T-helper 22 cell (primary cell): ENCODE data around the gene PPARG.
A peak's percentile ranks its signal among the peaks of the same experiment; 100 is the strongest.
"Not testable (repeated sequence)": the region's sequence is repeated elsewhere in the genome, so short reads cannot be mapped to it uniquely, and the experiment has no call there.

Source experiments
- DNase-seq: peaks from one replicate; pipeline ENCODE4 v3.0.0-alpha.2; 2020; ENCODE audit warnings: low read depth

Gene PPARG

DNA sequence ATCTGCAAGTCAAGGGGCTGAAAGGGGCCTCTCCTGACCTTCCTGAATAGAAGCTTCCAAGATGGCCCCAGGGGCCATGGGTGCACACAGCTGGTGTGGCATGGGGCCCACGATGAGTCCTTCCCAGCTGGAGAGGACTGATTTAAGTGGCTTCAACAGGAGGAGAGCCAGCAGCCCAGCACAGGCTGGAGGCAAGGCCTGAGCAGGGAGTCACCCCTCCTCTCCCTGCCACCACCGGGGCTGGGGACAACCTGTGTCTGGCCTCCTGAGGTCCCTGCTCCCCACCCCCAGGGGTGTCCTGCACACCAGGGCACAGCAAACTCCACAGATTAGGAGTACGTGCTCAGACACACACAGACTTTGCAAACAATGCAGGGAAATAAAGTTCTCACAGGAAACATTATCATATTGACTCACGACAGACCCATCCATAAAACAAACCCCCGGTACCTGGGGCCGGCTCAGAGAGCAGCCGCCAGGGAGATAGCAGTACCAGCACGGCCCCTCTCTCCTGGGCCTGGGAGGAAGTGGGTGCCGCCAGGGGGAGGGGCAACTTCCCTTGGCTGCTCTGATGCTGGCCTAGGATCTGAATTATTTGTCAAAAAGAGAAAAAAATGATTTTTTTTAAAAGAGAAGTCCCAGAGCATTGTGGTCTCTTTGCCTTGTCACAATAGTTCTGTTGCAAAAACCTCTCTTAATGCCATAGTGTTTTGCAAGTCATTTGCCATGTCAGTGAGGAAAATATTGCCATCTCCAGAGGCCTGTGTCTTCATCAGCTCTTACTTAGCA lies 173.5 kb downstream of the PPARG start:
- no peak for DNase-seq

DNA sequence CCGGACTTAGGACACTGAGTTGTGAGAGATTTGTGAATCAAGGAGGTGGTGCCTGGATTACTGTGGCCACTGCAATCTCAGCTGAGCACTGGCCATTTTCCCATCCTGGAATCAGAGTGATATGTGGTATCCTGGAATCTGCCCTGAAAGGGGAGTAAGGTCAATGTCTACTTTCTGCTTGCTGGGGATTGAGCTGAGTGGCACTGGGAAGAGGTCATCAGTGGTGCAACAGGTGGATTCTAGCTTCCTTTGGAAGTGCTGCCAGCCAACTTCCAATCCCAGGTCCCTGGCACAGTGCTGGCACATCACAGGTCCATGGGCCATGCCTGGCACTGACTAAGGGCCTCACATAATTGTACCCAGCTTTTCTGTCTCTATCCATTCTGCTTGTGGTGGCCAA lies 174.8 kb downstream of the PPARG start:
- no peak for DNase-seq

DNA sequence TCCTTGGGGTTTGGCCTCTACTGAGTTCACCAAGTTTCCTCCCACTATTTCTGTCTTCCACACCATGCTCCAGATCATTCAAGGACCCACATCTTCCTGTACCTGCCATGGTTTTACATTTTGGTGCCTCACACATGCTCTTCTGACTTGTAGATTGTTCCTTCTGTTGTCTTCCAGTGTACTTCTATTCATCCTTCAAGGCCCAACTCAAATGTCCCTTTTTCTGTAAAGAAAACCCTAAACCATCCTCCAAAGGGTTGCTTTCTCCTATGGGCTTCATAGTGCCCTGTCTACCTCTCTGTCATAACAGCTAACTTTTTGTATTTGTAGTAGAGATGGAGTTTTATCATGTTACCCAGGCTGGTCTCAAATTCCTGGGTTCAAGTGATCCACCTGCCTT lies 175.3 kb downstream of the PPARG start:
- DNase-seq = no peak

DNA sequence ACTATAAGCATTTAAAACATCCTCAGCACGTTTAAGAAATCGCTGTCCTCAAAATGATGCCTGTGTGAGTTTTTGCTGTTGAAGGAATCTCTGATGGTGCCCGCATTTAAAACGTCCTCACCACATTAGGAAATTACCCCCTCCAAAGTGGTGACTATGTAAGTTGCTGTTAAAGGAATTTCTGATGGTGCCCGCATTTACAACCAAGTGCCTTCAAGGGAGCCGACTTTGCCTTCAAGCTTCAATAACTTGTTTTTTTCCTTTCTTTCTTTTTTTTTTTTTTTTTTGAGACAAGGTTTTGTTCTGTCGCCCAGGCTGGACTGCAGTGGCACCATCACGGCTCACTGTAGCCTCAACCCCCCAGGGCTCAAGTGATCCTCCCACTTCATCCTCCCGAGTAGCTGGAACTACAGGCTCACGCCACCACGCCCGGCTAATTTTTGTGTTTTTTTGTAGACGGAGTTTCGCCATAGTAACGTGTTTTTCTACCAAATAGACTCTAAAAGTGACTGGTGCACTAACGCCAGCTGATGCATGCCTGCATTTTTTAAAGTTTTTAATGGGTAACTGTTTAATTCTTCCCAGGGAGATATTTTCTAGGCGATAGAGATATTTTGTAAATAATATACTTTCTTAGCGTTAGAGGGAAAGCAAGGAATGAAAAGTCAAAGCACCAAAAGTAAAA lies 176.4 kb downstream of the PPARG start:
- no peak for DNase-seq

DNA sequence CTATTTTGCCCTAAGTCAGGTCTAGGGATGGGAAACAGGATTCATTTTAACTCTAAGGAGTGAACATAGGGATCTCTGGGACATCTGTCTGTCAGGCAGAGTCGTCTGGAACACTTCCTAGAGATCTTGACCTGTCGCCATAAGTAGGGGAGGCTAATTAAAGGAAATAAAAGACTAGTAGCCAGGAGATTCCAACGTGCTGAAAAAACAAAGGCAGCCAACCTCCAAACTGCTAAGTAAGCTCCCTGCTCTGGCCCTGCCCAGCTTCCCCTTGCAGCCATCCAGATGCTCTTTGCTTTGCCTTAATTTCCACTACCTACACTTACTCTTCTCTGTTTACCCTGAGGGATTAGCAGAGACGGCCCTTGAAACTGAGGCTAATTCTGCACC lies 177.0 kb downstream of the PPARG start:
- no peak for DNase-seq

DNA sequence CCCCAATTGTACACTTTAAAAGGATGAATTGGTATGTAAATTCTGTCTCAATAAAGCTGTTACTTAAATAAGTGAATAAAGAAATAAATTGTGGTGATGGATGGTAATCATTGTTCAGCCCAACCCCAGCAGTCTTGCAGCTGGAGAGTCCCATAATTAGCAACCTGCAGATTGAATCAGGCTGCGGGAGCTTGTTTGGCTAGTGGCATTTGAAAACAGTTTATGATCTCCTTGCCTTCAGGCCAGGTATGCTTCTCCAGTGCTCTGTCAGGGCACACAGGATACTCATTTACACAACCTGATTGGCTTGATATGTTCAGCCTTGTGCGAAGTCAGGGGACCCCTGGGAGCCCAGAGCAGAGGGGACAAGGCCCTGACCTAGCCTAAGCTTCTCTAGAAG lies 178.9 kb downstream of the PPARG start:
- no peak for DNase-seq

DNA sequence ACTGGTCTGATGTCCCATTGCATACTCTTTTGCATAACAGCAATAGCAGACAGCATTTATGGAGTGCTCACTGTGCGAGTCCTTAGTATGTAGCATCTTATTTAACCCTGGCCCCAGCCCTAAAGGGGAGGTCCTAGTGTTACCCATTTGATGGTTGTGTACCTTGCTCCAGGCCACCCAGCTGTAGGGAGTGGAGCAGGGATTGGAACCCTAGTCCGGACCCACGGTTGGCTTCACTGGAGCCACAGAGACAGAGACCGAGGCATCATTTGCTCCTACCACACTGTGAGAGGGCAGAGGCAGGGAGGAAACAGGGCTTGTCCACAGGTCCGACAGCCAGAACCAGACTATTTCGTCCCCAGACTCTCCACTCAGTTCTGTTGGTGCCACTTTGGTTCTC lies 179.4 kb downstream of the PPARG start:
- no peak for DNase-seq

DNA sequence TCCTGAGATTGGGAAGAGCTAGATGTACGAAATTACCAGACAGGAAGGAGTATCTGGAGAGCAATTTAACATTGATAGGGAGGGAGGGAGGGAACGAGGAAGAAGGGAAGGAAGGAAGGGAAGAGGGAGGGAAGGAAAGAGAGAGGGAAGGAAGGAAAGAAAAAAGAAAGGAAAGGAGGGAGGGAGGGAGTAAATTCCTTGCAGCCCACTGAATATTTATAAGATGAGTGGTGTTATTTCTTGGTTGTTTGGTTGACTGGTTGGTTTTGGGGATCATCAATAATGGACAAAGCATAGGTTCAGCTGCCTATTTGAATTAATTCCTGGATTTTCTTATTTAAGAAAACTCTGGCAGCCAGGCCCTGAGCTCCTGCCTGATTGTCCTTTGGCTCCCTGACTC lies 179.9 kb downstream of the PPARG start:
- DNase-seq = no peak

DNA sequence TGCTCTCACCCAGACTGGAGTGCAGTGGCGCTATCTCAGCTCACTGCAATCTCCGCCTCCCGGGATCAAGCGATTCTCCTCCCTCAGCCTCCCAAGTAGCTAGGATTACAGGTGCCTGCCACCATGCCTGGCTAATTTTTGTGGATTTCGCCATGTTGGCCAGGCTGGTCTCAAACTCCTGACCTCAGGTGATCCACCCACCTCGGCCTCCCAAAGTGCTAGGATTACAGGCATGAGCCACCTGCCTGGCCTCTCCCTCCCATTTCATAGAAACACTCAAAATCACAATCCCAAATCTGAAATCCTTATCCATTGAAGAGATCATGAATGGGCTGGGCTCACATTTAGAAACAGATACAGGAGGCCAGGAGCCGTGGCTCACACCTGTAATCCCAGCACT lies 180.4 kb downstream of the PPARG start:
- not testable (repeated sequence) for DNase-seq

DNA sequence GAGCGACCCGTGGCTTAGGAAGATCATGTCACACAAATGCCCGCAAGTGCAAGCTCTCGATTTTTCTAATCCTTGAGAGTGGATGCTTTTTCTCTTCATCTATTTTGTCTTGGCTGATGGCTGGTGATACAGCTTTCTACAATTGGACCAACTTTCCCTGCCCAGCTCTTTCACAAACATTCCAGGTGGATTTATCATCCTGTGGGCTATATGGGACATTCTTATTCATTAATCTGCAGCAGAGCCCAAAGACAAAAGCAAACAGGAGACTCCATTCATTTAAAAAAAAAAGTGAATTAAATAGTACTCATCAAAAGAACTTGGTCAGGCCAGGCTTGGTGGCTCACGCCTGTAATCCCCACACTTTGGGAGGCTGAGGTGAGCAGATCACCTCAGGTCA lies 181.2 kb downstream of the PPARG start:
- DNase-seq = no peak

DNA sequence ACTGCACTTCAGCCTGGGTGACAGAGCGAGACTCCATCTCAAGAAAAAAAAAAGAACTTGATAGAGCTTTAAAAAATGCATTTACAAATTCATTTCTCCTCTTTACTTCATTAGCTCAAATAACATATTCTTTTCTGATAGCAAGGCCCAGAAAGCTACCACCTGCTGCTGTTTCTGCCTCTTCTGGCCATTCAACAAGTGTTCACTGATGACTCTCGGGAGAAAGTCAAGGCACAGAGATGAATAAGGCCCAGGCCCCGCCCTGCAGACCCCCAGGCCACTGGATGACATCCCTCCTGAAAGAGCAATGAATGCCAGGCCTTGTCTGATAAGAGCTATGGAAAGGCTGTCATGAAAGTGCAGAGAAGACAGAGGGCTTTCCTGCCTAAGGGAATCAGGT lies 181.8 kb downstream of the PPARG start:
- DNase-seq = no peak

DNA sequence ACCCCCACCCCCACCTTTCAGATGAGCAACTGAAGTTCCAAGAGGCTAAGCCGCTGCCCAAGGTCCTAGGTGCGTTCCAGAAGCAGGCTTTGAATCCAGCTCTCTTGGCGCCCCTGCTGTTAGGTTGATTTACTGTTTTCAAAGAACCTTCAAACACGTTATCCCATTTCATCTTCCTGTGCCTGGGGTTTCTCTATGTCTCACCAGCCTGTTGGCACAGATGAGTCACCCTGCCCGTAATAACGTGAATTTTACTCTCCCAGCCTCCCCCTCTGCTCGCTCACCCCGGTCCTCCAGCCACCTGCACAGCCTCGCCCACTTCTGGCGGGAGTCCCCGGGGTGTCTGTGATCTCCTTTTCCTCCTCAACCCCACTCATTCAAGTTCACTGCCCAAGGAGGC lies 182.4 kb downstream of the PPARG start:
- peak; percentile 11 for DNase-seq

DNA sequence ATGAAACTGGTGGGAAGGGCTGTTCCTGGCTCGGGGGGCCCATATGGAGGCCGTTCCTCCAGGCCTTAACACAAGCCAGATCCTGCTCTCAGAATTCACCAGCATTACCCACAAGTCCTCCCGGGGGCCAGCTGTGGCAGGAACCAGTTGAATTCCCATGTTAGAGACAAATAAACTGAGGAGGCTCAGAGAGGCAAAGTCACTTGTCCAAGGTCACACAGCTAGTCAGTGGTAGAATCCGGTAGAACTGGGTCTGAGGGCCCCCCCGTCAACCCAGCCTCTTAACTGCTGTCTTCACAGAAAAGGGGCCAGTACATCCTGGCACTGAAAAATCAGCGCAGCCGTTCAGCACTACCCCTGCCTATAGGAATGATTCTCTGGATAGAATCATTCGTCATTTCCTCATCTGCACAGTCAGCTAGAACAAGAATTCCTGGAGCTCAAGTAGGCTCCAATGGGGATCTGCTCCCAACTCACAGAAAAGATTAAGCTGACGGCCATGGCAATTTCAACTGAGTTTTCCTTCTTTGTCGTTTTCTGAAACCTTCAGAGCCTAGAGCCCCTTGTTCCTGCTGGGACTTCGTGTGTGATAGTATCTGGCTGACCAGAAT lies 183.2 kb downstream of the PPARG start:
- DNase-seq = no peak

DNA sequence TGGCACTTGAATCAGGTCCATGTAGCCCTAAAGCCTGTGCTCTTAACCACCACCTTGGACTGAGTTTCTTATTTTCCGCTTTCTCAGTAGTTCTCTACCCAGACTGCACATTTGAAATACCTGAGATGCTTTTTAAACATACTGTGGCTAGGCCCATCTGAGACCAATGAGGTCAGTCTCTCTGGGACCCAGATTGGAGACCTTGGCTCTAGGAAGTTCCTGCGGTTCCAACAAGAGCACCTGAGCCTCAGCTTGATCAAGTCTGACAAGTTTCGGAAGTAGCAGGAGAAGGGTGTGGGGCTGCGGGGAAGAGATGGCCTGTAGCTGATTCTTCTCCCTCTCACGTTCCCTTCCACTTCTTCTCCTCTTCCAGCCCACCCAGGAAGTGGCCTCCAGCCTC lies 183.9 kb downstream of the PPARG start:
- no peak for DNase-seq

DNA sequence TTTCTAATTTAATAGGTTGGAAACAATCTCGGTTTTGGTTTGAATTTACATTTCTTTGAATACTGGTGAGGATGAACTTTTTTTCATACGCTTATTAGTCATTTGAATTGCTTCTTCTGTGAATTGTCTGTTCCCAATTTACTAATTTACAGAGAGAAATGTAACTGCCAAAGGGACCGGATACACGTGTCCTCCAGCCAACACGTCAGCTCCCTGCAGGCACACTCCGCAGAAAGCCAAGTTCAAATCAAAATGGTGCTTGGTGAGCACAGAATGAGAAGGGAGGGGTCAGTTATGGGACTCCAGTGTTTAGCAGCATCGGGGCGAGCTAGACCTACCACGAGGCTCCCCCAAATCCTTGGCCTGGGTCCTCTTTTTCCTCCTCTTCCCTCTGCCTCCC lies 184.6 kb downstream of the PPARG start:
- DNase-seq = no peak

DNA sequence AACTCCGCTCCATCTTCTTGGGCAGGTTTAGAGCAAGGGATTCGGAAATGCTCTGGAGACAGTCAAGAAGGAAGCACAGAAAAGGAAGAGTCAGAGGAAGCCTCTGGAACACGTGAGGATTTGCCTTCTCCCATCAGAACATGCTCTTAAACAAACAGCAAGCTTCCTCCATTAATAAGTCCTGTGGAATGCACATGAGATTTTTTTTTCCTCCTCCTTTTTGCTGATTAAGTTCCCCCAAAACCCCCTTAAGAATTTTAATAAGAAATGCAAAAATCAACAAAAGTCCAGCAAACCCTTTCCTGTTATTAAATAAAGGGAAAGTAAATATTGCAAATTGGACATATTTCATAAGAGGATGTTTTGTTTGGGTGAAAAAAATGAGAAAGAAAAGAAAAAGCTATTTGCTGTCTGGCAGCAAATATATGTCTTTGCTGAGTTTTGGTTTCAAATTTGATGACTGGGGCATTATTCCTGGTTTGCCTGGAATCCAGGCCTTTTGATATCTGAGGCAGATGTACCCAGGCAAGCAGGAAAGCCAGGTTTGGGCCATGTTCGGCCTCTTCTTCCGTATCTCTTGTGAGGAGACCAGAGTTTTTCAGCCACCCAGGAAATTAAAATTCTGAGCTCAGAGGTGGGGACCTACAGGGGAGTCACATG lies 187.5 kb downstream of the PPARG start:
- DNase-seq = no peak

DNA sequence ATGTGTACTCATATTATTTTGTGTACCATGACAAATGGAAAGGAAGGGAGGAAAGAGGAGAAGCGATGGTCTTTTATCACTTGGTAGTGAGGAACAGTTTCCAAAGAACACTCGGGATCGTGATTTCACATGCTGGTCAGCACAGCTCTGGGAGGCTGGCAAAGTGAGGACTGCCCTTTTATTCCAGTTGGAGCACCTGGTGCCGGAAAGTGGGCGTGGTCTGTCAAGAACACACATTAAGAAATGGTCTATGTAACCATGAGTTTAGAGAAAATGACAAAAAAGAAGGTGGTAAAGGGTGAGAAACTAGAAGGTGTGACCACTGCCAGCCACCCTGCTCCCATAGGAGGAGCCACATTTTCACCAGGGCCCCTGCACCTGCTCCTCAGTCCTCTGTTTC lies 188.4 kb downstream of the PPARG start:
- no peak for DNase-seq

DNA sequence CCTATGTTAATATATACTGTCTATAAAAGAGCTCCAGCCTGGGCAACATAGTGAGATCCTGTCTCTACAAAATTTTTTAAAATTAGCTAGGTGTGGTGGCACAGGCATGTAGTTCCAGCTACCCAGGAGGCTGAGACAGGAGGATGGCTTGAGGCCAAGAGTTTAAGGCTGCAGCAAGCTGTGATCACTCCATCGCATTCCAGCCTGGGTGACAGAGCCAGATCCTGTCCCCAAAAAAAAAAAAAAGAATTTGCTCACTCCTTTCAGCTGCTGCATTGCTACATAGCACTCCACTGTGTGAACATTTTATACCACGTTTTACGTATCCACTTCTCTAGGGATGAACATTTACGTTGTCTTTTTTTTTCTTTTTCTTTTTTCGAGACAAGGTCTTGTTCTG lies 189.5 kb downstream of the PPARG start:
- no peak for DNase-seq

DNA sequence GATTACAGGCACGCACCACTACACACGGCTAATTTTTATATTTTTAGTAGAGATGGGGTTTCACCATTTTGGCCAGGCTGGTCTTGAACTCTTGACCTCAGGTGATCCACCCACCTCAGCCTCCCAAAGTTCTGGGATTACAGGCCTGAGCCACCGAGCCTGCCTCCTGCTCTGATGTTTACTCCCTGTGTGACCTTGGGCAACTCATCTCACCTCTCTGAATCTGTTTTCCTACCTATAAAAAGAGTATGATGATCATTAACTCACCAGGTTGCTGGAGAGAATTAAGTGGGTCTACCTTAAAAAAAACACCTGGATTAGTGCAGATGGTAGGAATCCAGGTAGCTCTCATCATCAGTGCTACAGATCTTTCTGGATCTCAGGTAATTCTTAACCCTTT lies 190.3 kb downstream of the PPARG start:
- not testable (repeated sequence) for DNase-seq

DNA sequence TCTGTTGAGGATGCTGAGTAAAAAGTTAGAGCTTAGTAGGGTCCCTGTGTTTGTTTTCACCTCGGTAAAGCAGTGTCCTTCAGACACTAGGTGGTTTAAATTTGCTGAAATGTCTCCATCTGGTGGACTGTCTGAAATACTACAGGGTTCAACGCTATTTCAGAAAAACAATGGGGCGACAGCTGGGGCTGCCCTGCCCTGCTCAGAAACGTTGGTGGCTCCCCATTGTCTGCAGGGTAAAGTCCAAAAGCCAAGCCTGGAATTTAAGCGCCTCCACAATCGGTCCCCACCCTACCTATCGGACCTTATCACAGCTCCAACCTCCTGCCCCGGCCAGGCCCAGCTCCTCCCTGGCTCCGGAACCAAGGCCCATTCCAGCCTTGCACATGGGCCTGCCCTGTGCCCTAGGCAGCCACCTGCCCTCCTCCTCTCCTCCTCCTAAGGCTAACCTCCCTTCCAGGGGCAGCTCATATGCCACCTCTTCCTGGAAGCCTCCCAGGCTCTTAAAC lies 191.1 kb downstream of the PPARG start:
- DNase-seq = no peak

DNA sequence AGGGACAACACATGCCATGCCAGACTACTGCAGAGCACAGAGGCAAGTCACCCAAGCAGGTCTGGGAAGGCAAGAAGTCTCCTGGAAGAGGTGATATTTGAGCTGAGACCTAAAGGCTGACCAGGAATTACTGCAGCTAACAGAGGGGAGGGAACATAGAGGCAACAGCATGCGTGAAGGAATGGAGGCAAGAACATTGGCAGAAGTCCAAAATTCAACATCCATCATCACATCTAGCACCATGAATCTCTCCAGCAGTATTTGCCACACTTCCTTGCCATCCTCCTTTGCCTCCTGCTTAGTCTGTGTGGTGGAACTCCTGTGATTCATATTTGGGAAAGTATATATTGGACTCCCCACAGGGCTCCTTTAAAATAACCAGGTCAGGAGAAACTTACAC lies 194.5 kb downstream of the PPARG start:
- DNase-seq = no peak

DNA sequence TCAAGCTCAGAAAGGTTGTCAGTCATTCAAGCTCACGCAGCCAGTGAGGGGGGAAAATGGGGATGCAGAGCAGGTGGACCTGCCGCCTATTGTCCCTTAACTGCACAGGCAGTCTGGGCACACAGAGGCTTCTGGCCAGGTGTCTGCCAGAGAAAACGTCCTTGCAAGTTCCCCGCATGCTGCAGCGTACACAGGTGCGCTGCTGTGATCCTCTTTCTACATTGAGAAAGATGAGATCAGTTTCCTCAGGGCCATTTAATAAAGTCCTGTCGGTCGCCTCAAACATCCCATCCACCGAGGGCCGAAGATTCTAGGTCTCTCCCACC lies 195.0 kb downstream of the PPARG start:
- DNase-seq = no peak
